OCI-LY3 (cell line): ENCODE data around the gene F10.

Source experiments
- EZH2phosphoT487 ChIP-seq: fragments of 200-600 bp; shearing (Covaris generic); IDR thresholded peaks from 2 replicates; pipeline ENCODE4 v1.6.1; 2018; ENCODE audit warnings: antibody characterized with exemption, mixed run types, low read depth
- TF ChIP-seq, protein P1 (sequence below): fragments of 200-600, 300-600 bp; sonication (generic); IDR thresholded peaks from 2 replicates; pipeline ENCODE4 v1.5.1; 2014; ENCODE audit warnings: antibody characterized with exemption, low read length, low read depth

DNA sequence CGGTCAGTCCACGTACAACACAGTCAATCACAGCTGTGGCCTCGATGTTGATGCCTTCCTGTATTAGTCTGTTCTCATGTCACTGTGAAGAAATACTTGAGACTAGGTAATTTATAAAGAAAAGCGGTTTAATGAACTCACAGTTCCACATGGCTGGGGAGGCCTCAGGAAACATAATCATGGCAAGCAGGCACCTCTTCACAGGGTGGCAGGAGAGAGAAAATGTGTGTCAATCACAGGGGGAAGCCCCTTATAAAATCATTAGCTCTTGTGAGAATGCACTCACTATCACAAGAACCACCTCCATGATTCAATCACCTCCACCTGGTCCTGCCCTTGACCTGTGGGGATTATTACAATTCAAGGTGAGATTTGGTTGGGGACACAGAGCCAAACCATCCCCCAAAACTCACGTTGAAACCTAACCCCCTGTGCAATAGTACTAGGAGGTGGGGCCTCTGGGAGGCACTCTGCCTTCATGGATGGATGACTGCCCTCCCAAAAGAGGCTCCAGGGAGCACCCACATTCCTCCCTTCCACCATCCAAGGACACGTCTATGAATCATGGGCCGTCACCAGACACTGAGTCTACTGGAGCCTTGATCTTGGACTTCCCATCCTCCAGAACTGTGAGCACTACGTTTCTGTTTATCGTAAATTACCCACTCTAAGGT, 33.5 kb downstream of the F10 start:
- TF ChIP-seq, protein P1, sequence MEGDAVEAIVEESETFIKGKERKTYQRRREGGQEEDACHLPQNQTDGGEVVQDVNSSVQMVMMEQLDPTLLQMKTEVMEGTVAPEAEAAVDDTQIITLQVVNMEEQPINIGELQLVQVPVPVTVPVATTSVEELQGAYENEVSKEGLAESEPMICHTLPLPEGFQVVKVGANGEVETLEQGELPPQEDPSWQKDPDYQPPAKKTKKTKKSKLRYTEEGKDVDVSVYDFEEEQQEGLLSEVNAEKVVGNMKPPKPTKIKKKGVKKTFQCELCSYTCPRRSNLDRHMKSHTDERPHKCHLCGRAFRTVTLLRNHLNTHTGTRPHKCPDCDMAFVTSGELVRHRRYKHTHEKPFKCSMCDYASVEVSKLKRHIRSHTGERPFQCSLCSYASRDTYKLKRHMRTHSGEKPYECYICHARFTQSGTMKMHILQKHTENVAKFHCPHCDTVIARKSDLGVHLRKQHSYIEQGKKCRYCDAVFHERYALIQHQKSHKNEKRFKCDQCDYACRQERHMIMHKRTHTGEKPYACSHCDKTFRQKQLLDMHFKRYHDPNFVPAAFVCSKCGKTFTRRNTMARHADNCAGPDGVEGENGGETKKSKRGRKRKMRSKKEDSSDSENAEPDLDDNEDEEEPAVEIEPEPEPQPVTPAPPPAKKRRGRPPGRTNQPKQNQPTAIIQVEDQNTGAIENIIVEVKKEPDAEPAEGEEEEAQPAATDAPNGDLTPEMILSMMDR = no peak
- TF ChIP-seq EZH2phosphoT487 = no peak
